GM12878 (cell line): Measurements from ENCODE around the gene LYRM4. TPM values are rescaled to one million over a fixed set of nuclear protein-coding genes. Genes with fewer than 3 reads are reported as not detected.

Experiments
- ATAC-seq: fragments of 200-7000 bp; cut with Tn5 transposase; 3 replicates; pipeline ENCODE4 v1.9.1; 2020; ENCODE audit warnings: mild to moderate bottlenecking, moderate library complexity
- BruUV-seq: library from RNA; stranded (reverse); fragments of 400-500 nt; replicated peaks from 2 replicates; lab custom pipeline; 2021; lab: Mats Ljungman, UMichigan
- CTCF ChIA-PET: fragments of 300-600 bp; sonication (Branson Sonifier 250); formaldehyde crosslinking; extraction: SDS; loops from one replicate; lab custom pipeline; 2021; ENCODE audit warnings: inconsistent platforms; lab: Yijun Ruan, JAX
- POLR2A ChIA-PET: fragments of 350-600 bp; formaldehyde crosslinking; extraction: SDS; loops from one replicate; lab custom pipeline; 2021; ENCODE audit warnings: inconsistent platforms; lab: Charles Lee
- RAD21 ChIA-PET: fragments of 300-600 bp; sonication (Branson Sonifier 250); formaldehyde crosslinking; loops from one replicate; lab custom pipeline; 2023; ENCODE audit warnings: antibody characterized with exemption; ENCODE audit not compliant: unreplicated experiment; lab: Charles Lee
- SMC1A ChIA-PET: fragments of 300-600 bp; sonication (Branson Sonifier 250); formaldehyde crosslinking; loops from one replicate; lab custom pipeline; 2023; ENCODE audit not compliant: unreplicated experiment, uncharacterized antibody; lab: Charles Lee
- DNase-seq: peaks from one replicate; pipeline ENCODE4 v3.0.0-alpha.2; 2011; ENCODE audit warnings: low read depth, low spot score
- FAIRE-seq: peaks from 3 replicates; lab custom pipeline; 2011; peaks lifted over from hg19 to GRCh38; lab: Jason Lieb, UNC
- H2AFZ ChIP-seq: 2 replicates; pipeline ENCODE4 v1.6.0; 2011; ENCODE audit warnings: low read depth, low read length, control low read depth; ENCODE audit not compliant: control insufficient read depth
- H3K27ac ChIP-seq: 2 replicates; pipeline ENCODE4 v1.5.1; 2011; ENCODE audit warnings: control low read depth; ENCODE audit not compliant: control insufficient read depth, insufficient read depth
- H3K27me3 ChIP-seq, 2 experiments: replicated peaks in 1 of 2; 2 replicates each; pipeline versions ENCODE4 v1.6.0 to v1.6.1; 2011; ENCODE audit warnings: low read length in 1 of 2; ENCODE audit not compliant: control insufficient read depth in 2 of 2, insufficient read depth in 2 of 2
- H3K36me3 ChIP-seq, 2 experiments: 2 replicates each; pipeline ENCODE4 v1.5.1; 2011; ENCODE audit warnings: low read length in 1 of 2; ENCODE audit not compliant: control insufficient read depth in 2 of 2, insufficient read depth in 2 of 2
- H3K4me1 ChIP-seq: 2 replicates; pipeline ENCODE4 v1.6.1; 2011; ENCODE audit warnings: mild to moderate bottlenecking, low read length, moderate library complexity, mixed read lengths; ENCODE audit not compliant: control insufficient read depth, insufficient read depth
- H3K4me2 ChIP-seq: 2 replicates; pipeline ENCODE4 v1.6.0; 2011; ENCODE audit warnings: control low read depth; ENCODE audit not compliant: control insufficient read depth, insufficient read depth
- H3K4me3 ChIP-seq: fragments of 200-600 bp; sonication (generic); 2 replicates; pipeline ENCODE4 v1.5.1; 2016
- H3K79me2 ChIP-seq: 2 replicates; pipeline ENCODE4 v1.6.0; 2011; ENCODE audit warnings: low read length; ENCODE audit not compliant: control insufficient read depth, insufficient read depth
- H3K9ac ChIP-seq: 2 replicates; pipeline ENCODE4 v1.8.0; 2011; ENCODE audit warnings: low read length, control low read depth, mixed read lengths; ENCODE audit not compliant: control insufficient read depth, insufficient read depth
- H3K9me3 ChIP-seq: replicated peaks from 3 replicates; pipeline ENCODE4 v1.5.1; 2011; ENCODE audit warnings: mild to moderate bottlenecking, low read length; ENCODE audit not compliant: control insufficient read depth, insufficient read depth
- H4K20me1 ChIP-seq: 2 replicates; pipeline ENCODE4 v1.6.0; 2011; ENCODE audit not compliant: control insufficient read depth, insufficient read depth
- ASH2L ChIP-seq: fragments of 300-600, 200-600 bp; sonication (generic); IDR thresholded peaks from 2 replicates; pipeline ENCODE4 v1.6.1; 2017; ENCODE audit warnings: low read depth, mild to moderate bottlenecking, borderline replicate concordance
- BMI1 ChIP-seq: fragments of 450-650 bp; IDR thresholded peaks from 2 replicates; pipeline ENCODE4 v1.6.1; 2016; ENCODE audit warnings: mild to moderate bottlenecking, moderate library complexity, borderline replicate concordance
- HCFC1 ChIP-seq: fragments of 150-350 bp; IDR thresholded peaks from 2 replicates; pipeline ENCODE4 v1.6.1; 2014; ENCODE audit warnings: low read length
- HDGF ChIP-seq: fragments of 450-650 bp; IDR thresholded peaks from 2 replicates; pipeline ENCODE4 v1.6.1; 2016; ENCODE audit warnings: antibody characterized with exemption
- NFYA ChIP-seq: IDR thresholded peaks from 2 replicates; pipeline ENCODE4 v1.6.1; 2011; ENCODE audit warnings: low read depth, mild to moderate bottlenecking, low read length, improper control_type of control experiment, borderline replicate concordance
- NR2F1 ChIP-seq: fragments of 450-650 bp; conservative IDR thresholded peaks from 2 replicates; pipeline ENCODE4 v1.6.1; 2017; ENCODE audit warnings: mild to moderate bottlenecking
- PAX8 ChIP-seq: fragments of 450-650 bp; IDR thresholded peaks from 2 replicates; pipeline ENCODE4 v1.6.1; 2017; ENCODE audit warnings: mild to moderate bottlenecking, moderate library complexity
- SIX5 ChIP-seq: IDR thresholded peaks from 2 replicates; pipeline ENCODE4 v1.6.1; 2011; ENCODE audit warnings: mild to moderate bottlenecking, low read depth, low read length, moderate library complexity; ENCODE audit not compliant: severe bottlenecking
- TCF12 ChIP-seq: IDR thresholded peaks from 2 replicates; pipeline ENCODE4 v1.6.1; 2011; ENCODE audit warnings: low read depth, mild to moderate bottlenecking, low read length
- ZNF622 ChIP-seq: fragments of 450-650 bp; IDR thresholded peaks from 2 replicates; pipeline ENCODE4 v1.6.1; 2017; ENCODE audit warnings: mild to moderate bottlenecking, inconsistent platforms
- WGBS: methylation state at CpG from one replicate; pipeline ENCODE4 v1.1.6; 2016; ENCODE audit warnings: low lambda C conversion rate; ENCODE audit not compliant: insufficient replicate concordance, insufficient coverage; ENCODE audit errors: missing lambda C conversion rate; 5-methylcytosine and 5-hydroxymethylcytosine counted together
- in situ Hi-C: fragments of 300-500 bp; cut with MboI; formaldehyde crosslinking; loops from 9 replicates; pipeline ENCODE4 v1.14.3; 2018; ENCODE audit warnings: mixed read lengths
- intact Hi-C: fragments of 100-400 bp; cut with micrococcal nuclease; formaldehyde crosslinking; loops from one replicate; pipeline ENCODE4 v1.14.2; 2022; ENCODE audit not compliant: unreplicated experiment
- polyA plus RNA-seq, 11 experiments: library from polyadenylated mRNA; depleted of rRNA in 4 of 11; unstranded in 6 of 11; stranded (reverse) in 5 of 11; fragments of >200 nt; fragmentation: Nextera tagmentation in 4 of 11; fragmentation: Illumina TruSeq in 1 of 11; extraction: Ambion mirVana in 4 of 11; extraction: Trizol in 1 of 11; gene quantifications; 1 replicate in 1 of 11; 2 replicates in 10 of 11; pipeline versions ENCODE4 v1.2.1 to v1.2.3, GENCODE V29; 2011 to 2016; ENCODE audit warnings: inconsistent platforms in 2 of 11, missing spikeins in 2 of 11, low read depth in 1 of 11
- total RNA-seq, 4 experiments: library from RNA; depleted of rRNA in 3 of 4; stranded (reverse); fragments of >200 nt in 3 of 4; fragmentation: Illumina TruSeq in 1 of 4; extraction: Trizol in 1 of 4; gene quantifications; 2 replicates each; pipeline versions ENCODE4 v1.2.1 to v1.2.3, GENCODE V29; 2013 to 2021
- TF ChIP-seq, protein P1 (sequence below): fragments of 450-650 bp; IDR thresholded peaks from 2 replicates; pipeline ENCODE4 v1.6.1; 2017; ENCODE audit warnings: mild to moderate bottlenecking, moderate library complexity
- TF ChIP-seq, protein P2 (sequence below): fragments of 450-650 bp; IDR thresholded peaks from 2 replicates; pipeline ENCODE4 v1.6.1; 2017; ENCODE audit warnings: antibody characterized with exemption, mild to moderate bottlenecking, moderate library complexity
- TF ChIP-seq, protein P3 (sequence below): IDR thresholded peaks from 2 replicates; pipeline ENCODE4 v1.6.1; 2012; ENCODE audit warnings: mild to moderate bottlenecking, low read depth, low read length

LYRM4 gene
- total and polyA plus RNA-seq, 10 of the 15 experiments (the other 5 are each of a cell fraction or from before 2014, with no cell fraction given) = 32.7 to 66.8 (median 44.0) TPM

DNA sequence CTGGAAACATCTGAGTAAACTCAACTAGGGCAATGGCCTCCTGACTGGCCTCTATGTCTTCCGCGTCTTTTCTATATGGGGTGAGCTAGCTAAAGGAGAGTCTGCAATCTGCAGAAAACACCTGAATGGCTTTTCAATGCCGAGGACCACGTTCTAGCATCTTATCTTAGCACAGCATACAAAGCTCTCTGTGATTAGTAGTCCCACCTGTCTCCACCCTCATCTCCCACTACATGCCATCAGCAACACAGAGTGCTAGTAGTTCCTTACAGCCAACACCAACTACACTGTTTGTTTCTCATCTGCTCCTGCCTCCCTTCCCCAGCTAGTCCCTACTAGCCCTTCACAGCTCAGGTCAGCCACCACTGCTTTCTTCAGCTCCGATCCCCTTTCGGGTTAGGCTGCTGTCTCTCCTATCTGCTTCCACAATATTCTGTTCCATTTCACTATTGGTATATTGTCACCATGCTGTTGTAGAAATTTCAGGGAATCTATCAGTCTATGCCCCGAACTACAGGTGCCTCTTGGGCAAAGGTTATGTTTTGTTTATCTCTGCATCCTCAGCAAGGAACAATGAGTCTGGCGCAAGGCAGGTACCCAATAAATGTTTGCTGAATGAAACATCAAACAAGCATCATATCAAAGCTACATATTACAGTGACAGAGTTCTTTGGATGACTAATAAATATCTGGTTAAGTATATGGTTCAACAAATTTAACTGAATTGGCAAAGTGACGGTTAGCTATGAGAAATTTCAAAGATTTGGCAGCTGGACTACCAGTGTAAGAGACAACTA, 12.2 kb downstream of the LYRM4 start:
- RAD21 ChIA-PET = no interaction called here
- DNase-seq (no peak), ATAC-seq (no peak), FAIRE-seq (no peak)
- no peaks in the 10 kb centered on the region for H3K4me1 ChIP-seq
- in situ Hi-C loops (no loop called here), intact Hi-C loops (no loop called here)
- H3K4me2 ChIP-seq = no peak overlapping the region
- H3K36me3 ChIP-seq = peaks cover 0 to 2% of the 10 kb centered on the region in 2 experiments; a peak in 3 of 4 replicates
- H3K79me2 ChIP-seq = no peaks in the 10 kb centered on the region; the same call in 1 of the 2 replicates
- no peaks in the 10 kb centered on the region for H4K20me1 ChIP-seq
- SMC1A ChIA-PET = interaction anchor here (0.6 to 1.9 kb wide), 4 partner anchors 13 to 108 kb away, joined by 3 to 5 read pairs (median 4); partner anchors contain the start of genes FARS2 and LYRM4
- H3K4me3 ChIP-seq = no peak overlapping the region
- H3K27ac ChIP-seq = no peak overlapping the region
- 87% methylated on average over 9 of the region's 9 CpGs for WGBS
- H3K9ac ChIP-seq = no peak overlapping the region
- H2AFZ ChIP-seq = no peak overlapping the region
- BruUV-seq = no TSS peak
- POLR2A ChIA-PET = interaction anchor here (1.8 kb wide), 1 partner anchor 10 kb away, joined by 4 read pairs; no protein-coding TSS in a partner anchor
- CTCF ChIA-PET = interaction anchor here (0.9 to 1.7 kb wide), 2 partner anchors 32 to 105 kb away, joined by 3 to 6 read pairs; no protein-coding TSS in a partner anchor
- H3K9me3 ChIP-seq = no peaks in the 10 kb centered on the region
- H3K27me3 ChIP-seq = no peaks in the 10 kb centered on the region
- TF ChIP-seq, protein P1, sequence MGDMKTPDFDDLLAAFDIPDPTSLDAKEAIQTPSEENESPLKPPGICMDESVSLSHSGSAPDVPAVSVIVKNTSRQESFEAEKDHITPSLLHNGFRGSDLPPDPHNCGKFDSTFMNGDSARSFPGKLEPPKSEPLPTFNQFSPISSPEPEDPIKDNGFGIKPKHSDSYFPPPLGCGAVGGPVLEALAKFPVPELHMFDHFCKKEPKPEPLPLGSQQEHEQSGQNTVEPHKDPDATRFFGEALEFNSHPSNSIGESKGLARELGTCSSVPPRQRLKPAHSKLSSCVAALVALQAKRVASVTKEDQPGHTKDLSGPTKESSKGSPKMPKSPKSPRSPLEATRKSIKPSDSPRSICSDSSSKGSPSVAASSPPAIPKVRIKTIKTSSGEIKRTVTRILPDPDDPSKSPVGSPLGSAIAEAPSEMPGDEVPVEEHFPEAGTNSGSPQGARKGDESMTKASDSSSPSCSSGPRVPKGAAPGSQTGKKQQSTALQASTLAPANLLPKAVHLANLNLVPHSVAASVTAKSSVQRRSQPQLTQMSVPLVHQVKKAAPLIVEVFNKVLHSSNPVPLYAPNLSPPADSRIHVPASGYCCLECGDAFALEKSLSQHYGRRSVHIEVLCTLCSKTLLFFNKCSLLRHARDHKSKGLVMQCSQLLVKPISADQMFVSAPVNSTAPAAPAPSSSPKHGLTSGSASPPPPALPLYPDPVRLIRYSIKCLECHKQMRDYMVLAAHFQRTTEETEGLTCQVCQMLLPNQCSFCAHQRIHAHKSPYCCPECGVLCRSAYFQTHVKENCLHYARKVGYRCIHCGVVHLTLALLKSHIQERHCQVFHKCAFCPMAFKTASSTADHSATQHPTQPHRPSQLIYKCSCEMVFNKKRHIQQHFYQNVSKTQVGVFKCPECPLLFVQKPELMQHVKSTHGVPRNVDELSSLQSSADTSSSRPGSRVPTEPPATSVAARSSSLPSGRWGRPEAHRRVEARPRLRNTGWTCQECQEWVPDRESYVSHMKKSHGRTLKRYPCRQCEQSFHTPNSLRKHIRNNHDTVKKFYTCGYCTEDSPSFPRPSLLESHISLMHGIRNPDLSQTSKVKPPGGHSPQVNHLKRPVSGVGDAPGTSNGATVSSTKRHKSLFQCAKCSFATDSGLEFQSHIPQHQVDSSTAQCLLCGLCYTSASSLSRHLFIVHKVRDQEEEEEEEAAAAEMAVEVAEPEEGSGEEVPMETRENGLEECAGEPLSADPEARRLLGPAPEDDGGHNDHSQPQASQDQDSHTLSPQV = no peak
- TF ChIP-seq ZNF622 = no peak
- no peak for TF ChIP-seq TCF12
- TF ChIP-seq BMI1 = no peak
- TF ChIP-seq HDGF = no peak
- TF ChIP-seq, protein P2, sequence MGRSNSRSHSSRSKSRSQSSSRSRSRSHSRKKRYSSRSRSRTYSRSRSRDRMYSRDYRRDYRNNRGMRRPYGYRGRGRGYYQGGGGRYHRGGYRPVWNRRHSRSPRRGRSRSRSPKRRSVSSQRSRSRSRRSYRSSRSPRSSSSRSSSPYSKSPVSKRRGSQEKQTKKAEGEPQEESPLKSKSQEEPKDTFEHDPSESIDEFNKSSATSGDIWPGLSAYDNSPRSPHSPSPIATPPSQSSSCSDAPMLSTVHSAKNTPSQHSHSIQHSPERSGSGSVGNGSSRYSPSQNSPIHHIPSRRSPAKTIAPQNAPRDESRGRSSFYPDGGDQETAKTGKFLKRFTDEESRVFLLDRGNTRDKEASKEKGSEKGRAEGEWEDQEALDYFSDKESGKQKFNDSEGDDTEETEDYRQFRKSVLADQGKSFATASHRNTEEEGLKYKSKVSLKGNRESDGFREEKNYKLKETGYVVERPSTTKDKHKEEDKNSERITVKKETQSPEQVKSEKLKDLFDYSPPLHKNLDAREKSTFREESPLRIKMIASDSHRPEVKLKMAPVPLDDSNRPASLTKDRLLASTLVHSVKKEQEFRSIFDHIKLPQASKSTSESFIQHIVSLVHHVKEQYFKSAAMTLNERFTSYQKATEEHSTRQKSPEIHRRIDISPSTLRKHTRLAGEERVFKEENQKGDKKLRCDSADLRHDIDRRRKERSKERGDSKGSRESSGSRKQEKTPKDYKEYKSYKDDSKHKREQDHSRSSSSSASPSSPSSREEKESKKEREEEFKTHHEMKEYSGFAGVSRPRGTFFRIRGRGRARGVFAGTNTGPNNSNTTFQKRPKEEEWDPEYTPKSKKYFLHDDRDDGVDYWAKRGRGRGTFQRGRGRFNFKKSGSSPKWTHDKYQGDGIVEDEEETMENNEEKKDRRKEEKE = no peak
- no peak for TF ChIP-seq HCFC1
- no peak for TF ChIP-seq NR2F1
- TF ChIP-seq NFYA = no peak
- no peak for TF ChIP-seq ASH2L
- no peak for TF ChIP-seq PAX8
- TF ChIP-seq, protein P3, sequence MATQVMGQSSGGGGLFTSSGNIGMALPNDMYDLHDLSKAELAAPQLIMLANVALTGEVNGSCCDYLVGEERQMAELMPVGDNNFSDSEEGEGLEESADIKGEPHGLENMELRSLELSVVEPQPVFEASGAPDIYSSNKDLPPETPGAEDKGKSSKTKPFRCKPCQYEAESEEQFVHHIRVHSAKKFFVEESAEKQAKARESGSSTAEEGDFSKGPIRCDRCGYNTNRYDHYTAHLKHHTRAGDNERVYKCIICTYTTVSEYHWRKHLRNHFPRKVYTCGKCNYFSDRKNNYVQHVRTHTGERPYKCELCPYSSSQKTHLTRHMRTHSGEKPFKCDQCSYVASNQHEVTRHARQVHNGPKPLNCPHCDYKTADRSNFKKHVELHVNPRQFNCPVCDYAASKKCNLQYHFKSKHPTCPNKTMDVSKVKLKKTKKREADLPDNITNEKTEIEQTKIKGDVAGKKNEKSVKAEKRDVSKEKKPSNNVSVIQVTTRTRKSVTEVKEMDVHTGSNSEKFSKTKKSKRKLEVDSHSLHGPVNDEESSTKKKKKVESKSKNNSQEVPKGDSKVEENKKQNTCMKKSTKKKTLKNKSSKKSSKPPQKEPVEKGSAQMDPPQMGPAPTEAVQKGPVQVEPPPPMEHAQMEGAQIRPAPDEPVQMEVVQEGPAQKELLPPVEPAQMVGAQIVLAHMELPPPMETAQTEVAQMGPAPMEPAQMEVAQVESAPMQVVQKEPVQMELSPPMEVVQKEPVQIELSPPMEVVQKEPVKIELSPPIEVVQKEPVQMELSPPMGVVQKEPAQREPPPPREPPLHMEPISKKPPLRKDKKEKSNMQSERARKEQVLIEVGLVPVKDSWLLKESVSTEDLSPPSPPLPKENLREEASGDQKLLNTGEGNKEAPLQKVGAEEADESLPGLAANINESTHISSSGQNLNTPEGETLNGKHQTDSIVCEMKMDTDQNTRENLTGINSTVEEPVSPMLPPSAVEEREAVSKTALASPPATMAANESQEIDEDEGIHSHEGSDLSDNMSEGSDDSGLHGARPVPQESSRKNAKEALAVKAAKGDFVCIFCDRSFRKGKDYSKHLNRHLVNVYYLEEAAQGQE = no peak
- no peak for TF ChIP-seq SIX5
